ENCODE results near the gene DOHH. TPM values are rescaled to one million over a fixed set of nuclear protein-coding genes. Genes with fewer than 3 reads are reported as not detected.
A peak's percentile ranks its signal among the peaks of the same experiment; 100 is the strongest.

Gene DOHH
- total and polyA plus RNA-seq, 9 of the 15 experiments (the other 6 are each of a cell fraction or from before 2014, with no cell fraction given), result 0.14 to 47.2 (median 5.1) TPM

DNA sequence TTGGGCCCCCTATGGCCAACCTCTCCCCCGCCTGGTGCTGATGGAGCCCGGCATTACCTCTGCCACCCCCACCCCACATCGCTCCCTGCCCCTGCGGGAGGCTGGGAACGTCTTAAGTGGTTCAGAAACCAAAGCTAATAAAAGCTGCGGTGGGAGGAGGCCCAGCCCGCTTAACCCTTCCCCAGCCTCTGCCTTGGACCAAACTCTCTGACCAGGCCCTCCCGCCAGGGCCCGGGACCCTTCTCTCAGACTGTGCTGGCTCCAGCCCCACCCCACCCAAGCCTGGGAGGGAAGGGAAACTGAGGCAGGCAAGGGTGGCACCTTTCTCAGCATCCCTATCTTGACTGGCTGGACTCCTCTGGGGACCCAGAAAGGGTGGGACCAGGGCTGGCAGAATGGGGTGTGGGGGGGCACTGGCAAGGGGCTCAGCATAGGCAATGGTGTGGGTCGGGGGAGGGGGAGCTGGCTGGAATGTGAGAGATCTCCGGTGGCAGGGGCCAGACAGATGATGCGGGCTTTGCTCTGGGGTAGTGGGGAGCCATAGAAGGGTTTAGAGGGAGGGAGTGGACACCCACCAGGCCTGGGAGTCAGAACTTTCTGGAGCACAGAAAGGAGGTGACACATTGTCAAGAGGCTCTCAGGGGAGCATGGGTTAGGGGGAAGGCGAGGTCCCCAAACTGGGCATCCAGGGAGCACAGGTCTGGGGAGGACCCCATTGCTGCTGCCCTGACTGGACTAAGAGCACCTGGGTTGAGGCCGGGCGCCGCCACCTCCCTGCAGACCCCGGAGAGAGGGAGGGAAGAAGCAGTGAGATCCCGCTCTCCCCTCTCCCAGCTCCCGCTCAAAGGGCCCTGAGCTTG is 42.0 kb downstream of the DOHH start (continued):
- TF ChIP-seq HNRNPH1 (optimal IDR thresholded peaks at IDR 0.05; ENCODE audit: low read depth, low read length) (no peak), PPARD (CRISPR knock-in tag; IDR thresholded peaks at IDR 0.05) (no peak), RBM25 (IDR thresholded peaks at IDR 0.05; ENCODE audit: low read depth, low read length, severe bottlenecking) (peak; percentile 50), RUNX1 (IDR thresholded peaks at IDR 0.05; ENCODE audit: low read depth) (no peak), SMC3 (conservative IDR thresholded peaks at IDR 0.05; ENCODE audit: insufficient read depth, low read depth, low read length) (no peak), BRD9 (IDR thresholded peaks at IDR 0.05; ENCODE audit: low read depth, partially characterized antibody) (no peak), CBX2 (IDR thresholded peaks at IDR 0.05; ENCODE audit: insufficient read depth, low read length, poor library complexity, severe bottlenecking) (no peak), ZNF41 (CRISPR knock-in tag; conservative IDR thresholded peaks at IDR 0.05) (no peak), TBL1XR1 (IDR thresholded peaks at IDR 0.05; ENCODE audit: low read length in 2 of 2) (no peak), ZNF551 (CRISPR knock-in tag; IDR thresholded peaks at IDR 0.05) (no peak), XRCC5 (IDR thresholded peaks at IDR 0.05; ENCODE audit: low read depth, low read length) (no peak), FOXK1 (CRISPR knock-in tag; IDR thresholded peaks at IDR 0.05; ENCODE audit: borderline replicate concordance) (no peak), ARNT (IDR thresholded peaks at IDR 0.05) (no peak), ARHGAP35 (IDR thresholded peaks at IDR 0.05; ENCODE audit: partially characterized antibody) (no peak), XRCC4 (IDR thresholded peaks at IDR 0.05; ENCODE audit: extremely low read depth, insufficient read depth, insufficient read length) (no peak)
- TF ChIP-seq, protein P1, sequence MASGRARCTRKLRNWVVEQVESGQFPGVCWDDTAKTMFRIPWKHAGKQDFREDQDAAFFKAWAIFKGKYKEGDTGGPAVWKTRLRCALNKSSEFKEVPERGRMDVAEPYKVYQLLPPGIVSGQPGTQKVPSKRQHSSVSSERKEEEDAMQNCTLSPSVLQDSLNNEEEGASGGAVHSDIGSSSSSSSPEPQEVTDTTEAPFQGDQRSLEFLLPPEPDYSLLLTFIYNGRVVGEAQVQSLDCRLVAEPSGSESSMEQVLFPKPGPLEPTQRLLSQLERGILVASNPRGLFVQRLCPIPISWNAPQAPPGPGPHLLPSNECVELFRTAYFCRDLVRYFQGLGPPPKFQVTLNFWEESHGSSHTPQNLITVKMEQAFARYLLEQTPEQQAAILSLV (tag; IDR thresholded peaks at IDR 0.05), result no peak
- TF ChIP-seq, protein P2, sequence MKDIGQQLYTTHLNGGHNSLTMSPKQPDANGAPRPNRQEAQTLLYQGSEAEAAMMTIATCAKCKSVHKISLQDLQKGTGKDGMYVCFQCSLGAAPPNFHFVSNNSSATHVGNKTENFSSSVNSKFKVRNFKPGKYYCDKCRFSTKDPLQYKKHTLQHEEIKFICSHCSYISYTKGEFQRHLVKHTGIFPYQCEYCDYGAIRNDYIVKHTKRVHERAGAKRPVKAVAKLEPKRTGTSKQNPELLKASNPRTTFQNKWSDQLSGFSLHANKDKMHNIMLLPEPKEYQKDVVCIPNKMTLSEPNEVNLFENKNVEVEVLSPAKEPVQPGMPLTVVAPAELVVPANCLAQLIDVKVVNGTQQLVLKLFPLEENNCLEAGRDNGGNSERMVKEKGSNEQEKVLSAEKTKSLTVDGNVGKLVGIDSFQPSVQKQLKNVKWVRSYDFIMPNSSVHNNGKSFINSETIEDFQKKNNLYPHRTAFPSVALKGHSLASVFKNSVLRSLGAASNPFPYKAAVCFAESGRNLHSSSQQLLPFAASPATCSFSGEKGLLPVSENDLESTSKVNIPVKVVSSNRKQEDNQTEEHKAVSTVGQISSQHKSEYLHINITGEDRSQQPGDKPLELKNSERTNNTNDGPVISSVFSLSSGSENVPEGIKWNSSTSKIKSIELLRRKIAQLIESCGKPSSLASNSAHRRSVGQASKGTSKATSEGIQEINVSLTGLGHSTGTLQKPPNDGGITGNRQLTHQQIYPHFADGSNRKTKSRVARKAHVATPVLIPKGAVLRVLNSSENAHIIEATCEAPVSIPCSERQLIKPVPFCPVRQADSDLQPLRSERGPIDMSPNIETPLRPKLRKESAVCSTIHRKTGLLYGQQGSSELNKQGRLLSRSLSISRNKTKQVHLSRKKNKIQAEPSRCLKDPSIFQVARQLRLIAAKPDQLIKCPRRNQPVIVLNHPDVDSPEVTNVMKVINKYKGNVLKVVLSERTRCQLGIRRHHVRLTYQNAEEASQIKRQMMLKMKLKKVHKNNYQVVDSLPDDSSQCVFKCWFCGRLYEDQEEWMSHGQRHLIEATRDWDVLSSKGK (CRISPR knock-in tag; IDR thresholded peaks at IDR 0.05), result no peak
- TF ChIP-seq, protein P3, sequence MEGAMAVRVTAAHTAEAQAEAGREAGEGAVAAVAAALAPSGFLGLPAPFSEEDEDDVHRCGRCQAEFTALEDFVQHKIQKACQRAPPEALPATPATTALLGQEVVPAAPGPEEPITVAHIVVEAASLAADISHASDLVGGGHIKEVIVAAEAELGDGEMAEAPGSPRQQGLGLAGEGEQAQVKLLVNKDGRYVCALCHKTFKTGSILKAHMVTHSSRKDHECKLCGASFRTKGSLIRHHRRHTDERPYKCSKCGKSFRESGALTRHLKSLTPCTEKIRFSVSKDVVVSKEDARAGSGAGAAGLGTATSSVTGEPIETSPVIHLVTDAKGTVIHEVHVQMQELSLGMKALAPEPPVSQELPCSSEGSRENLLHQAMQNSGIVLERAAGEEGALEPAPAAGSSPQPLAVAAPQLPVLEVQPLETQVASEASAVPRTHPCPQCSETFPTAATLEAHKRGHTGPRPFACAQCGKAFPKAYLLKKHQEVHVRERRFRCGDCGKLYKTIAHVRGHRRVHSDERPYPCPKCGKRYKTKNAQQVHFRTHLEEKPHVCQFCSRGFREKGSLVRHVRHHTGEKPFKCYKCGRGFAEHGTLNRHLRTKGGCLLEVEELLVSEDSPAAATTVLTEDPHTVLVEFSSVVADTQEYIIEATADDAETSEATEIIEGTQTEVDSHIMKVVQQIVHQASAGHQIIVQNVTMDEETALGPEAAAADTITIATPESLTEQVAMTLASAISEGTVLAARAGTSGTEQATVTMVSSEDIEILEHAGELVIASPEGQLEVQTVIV (CRISPR knock-in tag; IDR thresholded peaks at IDR 0.05; ENCODE audit: borderline replicate concordance), result no peak
- TF ChIP-seq, protein P4, sequence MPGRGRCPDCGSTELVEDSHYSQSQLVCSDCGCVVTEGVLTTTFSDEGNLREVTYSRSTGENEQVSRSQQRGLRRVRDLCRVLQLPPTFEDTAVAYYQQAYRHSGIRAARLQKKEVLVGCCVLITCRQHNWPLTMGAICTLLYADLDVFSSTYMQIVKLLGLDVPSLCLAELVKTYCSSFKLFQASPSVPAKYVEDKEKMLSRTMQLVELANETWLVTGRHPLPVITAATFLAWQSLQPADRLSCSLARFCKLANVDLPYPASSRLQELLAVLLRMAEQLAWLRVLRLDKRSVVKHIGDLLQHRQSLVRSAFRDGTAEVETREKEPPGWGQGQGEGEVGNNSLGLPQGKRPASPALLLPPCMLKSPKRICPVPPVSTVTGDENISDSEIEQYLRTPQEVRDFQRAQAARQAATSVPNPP (IDR thresholded peaks at IDR 0.05; ENCODE audit: borderline replicate concordance, insufficient read depth, insufficient read length), result no peak
